Measurements from ENCODE around the gene FUZ. TPM values are rescaled to one million over a fixed set of nuclear protein-coding genes. Genes with fewer than 3 reads are reported as not detected.

The FUZ gene
- total and polyA plus RNA-seq, 7 donors: 7.4 to 32.9 (median 21.0) TPM

DNA sequence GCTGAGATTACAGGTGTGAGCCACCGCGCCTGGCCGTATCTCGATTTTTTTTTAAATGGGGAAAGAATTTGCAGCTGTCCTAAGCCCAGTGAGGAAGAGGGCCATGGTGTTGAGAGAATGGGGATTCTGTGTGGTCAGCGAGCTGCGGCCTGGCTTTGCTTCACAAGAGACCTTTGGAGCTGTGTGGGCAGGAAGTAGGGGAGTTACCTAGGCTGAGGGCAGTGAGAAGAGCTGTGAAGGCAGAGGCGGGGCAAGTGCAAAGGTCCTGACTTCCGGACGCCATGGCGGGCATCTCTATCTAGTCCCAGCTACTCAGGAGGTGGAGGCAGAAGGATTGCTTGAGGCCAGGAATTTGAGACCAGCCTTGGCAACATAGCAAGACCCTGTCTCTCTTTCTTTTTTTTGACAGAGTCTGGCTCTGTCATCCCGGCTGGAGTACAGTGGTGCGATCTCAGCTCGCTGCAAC, 41.4 kb downstream of the FUZ start:
- no peak for TF ChIP-seq EP300 (IDR thresholded peaks at IDR 0.05)
- TF ChIP-seq, protein P1, sequence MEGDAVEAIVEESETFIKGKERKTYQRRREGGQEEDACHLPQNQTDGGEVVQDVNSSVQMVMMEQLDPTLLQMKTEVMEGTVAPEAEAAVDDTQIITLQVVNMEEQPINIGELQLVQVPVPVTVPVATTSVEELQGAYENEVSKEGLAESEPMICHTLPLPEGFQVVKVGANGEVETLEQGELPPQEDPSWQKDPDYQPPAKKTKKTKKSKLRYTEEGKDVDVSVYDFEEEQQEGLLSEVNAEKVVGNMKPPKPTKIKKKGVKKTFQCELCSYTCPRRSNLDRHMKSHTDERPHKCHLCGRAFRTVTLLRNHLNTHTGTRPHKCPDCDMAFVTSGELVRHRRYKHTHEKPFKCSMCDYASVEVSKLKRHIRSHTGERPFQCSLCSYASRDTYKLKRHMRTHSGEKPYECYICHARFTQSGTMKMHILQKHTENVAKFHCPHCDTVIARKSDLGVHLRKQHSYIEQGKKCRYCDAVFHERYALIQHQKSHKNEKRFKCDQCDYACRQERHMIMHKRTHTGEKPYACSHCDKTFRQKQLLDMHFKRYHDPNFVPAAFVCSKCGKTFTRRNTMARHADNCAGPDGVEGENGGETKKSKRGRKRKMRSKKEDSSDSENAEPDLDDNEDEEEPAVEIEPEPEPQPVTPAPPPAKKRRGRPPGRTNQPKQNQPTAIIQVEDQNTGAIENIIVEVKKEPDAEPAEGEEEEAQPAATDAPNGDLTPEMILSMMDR (IDR thresholded peaks at IDR 0.05): no peak
- TF ChIP-seq POLR2A (IDR thresholded peaks at IDR 0.05): no peak
- TF ChIP-seq POLR2AphosphoS5 (IDR thresholded peaks at IDR 0.05): no peak
- no peaks in the 10 kb centered on the region for H3K9me3 ChIP-seq
- H3K36me3 ChIP-seq: peaks cover 0 to 10% (median 0%) of the 10 kb centered on the region in 4 donors
- intact Hi-C loops (cut with DNase I): no loop called here
- H3K27ac ChIP-seq: no peak overlapping the region
- H3K4me1 ChIP-seq: peaks cover 0 to 28% (median 20%) of the 10 kb centered on the region in 4 donors
- no peaks in the 10 kb centered on the region for H3K27me3 ChIP-seq
- H3K4me3 ChIP-seq: no peak overlapping the region
- no peak for DNase-seq
- WGBS, 2 donors: 72 to 82% methylated on average over 13 of the region's 13 CpGs

DNA sequence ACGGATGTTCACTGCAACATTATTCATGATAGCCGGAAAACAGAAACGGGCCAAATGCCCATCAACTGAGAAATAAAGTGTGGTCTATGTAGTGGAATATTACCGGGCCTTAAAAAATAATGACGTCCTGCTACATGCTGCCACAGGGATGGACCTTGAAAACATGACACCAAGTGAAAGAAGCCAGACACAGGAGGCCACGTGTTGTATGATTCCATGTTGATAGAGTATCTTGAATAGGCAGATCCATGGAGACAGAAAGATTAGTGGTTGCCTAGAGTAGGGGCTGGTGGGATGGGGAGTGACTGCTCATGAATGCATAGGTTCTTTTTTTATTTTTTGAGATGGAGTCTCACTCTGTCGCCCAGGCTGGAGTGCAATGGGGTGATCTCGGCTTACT, 42.6 kb downstream of the FUZ start:
- TF ChIP-seq, protein P1 (IDR thresholded peaks at IDR 0.05): no peak
- TF ChIP-seq POLR2A (IDR thresholded peaks at IDR 0.05) (no peak), EP300 (IDR thresholded peaks at IDR 0.05) (no peak), POLR2AphosphoS5 (IDR thresholded peaks at IDR 0.05) (no peak)
- no peak overlapping the region for H3K4me3 ChIP-seq
- DNase-seq: no peak
- peaks cover 0 to 34% (median 26%) of the 10 kb centered on the region in 4 donors for H3K4me1 ChIP-seq
- peaks cover 0 to 3% (median 0%) of the 10 kb centered on the region in 4 donors for H3K36me3 ChIP-seq
- 93 to 95% methylated on average over 8 of the region's 8 CpGs for WGBS, 2 donors
- H3K27ac ChIP-seq: no peak overlapping the region
- no peaks in the 10 kb centered on the region for H3K9me3 ChIP-seq
- no peaks in the 10 kb centered on the region for H3K27me3 ChIP-seq
- intact Hi-C loops (cut with DNase I): no loop called here

DNA sequence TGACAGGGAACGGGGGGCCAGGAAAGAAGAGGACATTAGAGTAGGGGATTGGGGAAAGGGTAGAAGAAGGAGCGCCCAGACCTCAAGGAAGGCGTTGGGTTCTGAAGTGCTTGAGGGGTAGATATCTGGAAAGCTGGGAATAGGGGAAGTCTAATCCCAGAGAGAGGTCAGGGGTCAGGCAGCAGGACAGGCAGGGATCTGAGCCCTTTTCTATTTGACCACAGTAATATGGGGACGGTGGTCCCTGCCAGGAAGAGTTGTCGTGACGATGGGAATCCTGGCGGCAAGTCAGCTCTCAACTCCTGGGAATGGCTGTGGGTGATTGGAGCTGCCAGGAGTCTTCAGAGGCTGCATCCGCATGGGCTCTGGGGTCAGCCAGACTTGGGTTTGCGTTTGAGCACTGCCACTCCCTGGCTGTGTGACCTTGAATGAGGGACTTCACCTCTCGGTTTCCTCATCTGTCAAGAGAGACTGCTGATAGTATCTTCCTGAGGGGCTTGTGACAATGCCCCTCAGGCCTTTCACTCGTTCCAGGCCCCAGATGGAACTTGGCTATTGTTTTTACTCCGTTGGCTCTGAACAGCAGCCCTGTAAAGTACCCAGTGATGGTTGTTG, 45.0 kb downstream of the FUZ start:
- Histone ChIP-seq H3K9me3 (no peaks in the 10 kb centered on the region), H3K27ac (peak overlapping the region in 3 of 4 donors; percentile 89 to 92 (median 91)), H3K4me1 (peaks cover 0 to 36% (median 27%) of the 10 kb centered on the region in 4 donors), H3K4me3 (peak overlapping the region; percentile 85 to 96 (median 92)), H3K27me3 (no peaks in the 10 kb centered on the region), H3K36me3 (no peaks in the 10 kb centered on the region)
- TF ChIP-seq EP300 (IDR thresholded peaks at IDR 0.05): no peak
- DNase-seq: no peak
- WGBS, 2 donors: 76% methylated on average over 12 of the region's 12 CpGs
- intact Hi-C loops (cut with DNase I): loop anchor here (2.0 kb wide), 3 partner anchors 45 to 109 kb away; partner anchors contain the start of genes AKT1S1, CPT1C, FUZ and TBC1D17

DNA sequence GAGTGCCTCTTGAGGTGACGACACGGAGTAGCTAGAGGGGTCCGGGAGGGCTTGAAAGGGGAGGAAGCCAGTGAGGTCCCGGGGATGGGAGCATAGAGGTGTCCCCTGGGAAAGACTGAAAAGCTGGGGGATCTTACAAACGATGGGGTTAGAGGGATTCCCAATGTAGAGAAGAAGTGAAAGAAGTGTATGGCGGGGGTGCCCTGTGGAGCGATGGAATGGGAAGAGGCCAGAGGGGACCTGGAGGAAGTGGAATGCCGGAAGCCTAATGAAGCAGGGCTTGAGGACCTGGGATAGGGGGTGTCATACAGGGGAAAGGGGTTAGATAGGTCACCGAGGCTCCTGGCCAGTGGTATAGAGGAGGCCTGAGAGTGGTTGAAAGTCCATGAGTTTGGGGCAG, 45.7 kb downstream of the FUZ start:
- intact Hi-C loops (cut with DNase I): loop anchor here (2.0 kb wide), 3 partner anchors 45 to 109 kb away; partner anchors contain the start of genes AKT1S1, CPT1C, FUZ and TBC1D17
- TF ChIP-seq POLR2A (IDR thresholded peaks at IDR 0.05) (no peak), POLR2AphosphoS5 (IDR thresholded peaks at IDR 0.05) (no peak), EP300 (IDR thresholded peaks at IDR 0.05) (no peak)
- TF ChIP-seq, protein P1 (IDR thresholded peaks at IDR 0.05): no peak

DNA sequence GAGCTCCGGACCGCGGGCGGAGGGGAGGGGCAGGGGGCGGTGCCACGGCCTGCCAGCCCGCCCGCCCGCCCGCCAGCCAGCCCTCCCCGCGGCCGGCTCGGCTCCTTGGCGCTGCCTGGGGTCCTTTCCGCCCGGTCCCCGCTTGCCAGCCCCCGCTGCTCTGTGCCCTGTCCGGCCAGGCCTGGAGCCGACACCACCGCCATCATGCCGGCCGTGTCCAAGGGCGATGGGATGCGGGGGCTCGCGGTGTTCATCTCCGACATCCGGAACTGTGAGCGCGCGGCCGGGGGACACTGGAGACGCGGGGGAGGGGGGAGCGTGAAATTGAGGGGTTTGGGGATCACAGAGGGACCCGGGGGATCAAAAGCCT, 46.2 kb downstream of the FUZ start, which contains the start of gene AP2A1:
Gene AP2A1, plus strand, starts transcription at position 72 of the 370 bp plus-strand sequence. Its CDS starts 133 bp downstream, at position 205.
- TF ChIP-seq POLR2AphosphoS5 (IDR thresholded peaks at IDR 0.05) (peak; percentile 70 to 91 (median 82)), EP300 (IDR thresholded peaks at IDR 0.05) (no peak), POLR2A (IDR thresholded peaks at IDR 0.05) (peak; percentile 34 to 58)
- TF ChIP-seq, protein P1 (IDR thresholded peaks at IDR 0.05): no peak
- Histone ChIP-seq H3K9me3 (no peaks in the 10 kb centered on the region), H3K36me3 (no peaks in the 10 kb centered on the region), H3K27ac (peak within 1 kb of the TSS; percentile 91 to 96 (median 92)), H3K4me3 (peak within 1 kb of the TSS; percentile 85 to 96 (median 92)), H3K4me1 (peaks cover 0 to 36% (median 27%) of the 10 kb centered on the region in 4 donors), H3K27me3 (no peaks in the 10 kb centered on the region)
- 1% methylated on average over 38 of the region's 38 CpGs for whole genome bisulfite sequencing, 2 donors
- no peak for DNase-seq
- intact Hi-C loops (cut with DNase I): loop anchor here (2.0 kb wide), 3 partner anchors 46 to 110 kb away; partner anchors contain the start of genes AKT1S1, CPT1C, FUZ and TBC1D17

More for the DNA sequence above, 45.7 kb downstream of the FUZ start:
- Histone ChIP-seq H3K4me3 (peak overlapping the region; percentile 85 to 96 (median 92)), H3K4me1 (peaks cover 0 to 36% (median 27%) of the 10 kb centered on the region in 4 donors), H3K27ac (peak overlapping the region; percentile 86 to 92 (median 90)), H3K36me3 (no peaks in the 10 kb centered on the region), H3K9me3 (no peaks in the 10 kb centered on the region), H3K27me3 (no peaks in the 10 kb centered on the region)
- DNase-seq: no peak
- 1% methylated on average over 9 of the region's 9 CpGs for WGBS, 2 donors

Measured in sigmoid colon (tissue), 7 donors.